ENCODE results near the gene PGS1.
"Not testable (repeated sequence)": the region's sequence is repeated elsewhere in the genome, so short reads cannot be mapped to it uniquely, and the experiment has no call there.

PGS1 gene, protein sequence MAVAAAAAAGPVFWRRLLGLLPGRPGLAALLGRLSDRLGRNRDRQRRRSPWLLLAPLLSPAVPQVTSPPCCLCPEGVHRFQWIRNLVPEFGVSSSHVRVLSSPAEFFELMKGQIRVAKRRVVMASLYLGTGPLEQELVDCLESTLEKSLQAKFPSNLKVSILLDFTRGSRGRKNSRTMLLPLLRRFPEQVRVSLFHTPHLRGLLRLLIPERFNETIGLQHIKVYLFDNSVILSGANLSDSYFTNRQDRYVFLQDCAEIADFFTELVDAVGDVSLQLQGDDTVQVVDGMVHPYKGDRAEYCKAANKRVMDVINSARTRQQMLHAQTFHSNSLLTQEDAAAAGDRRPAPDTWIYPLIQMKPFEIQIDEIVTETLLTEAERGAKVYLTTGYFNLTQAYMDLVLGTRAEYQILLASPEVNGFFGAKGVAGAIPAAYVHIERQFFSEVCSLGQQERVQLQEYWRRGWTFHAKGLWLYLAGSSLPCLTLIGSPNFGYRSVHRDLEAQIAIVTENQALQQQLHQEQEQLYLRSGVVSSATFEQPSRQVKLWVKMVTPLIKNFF

DNA sequence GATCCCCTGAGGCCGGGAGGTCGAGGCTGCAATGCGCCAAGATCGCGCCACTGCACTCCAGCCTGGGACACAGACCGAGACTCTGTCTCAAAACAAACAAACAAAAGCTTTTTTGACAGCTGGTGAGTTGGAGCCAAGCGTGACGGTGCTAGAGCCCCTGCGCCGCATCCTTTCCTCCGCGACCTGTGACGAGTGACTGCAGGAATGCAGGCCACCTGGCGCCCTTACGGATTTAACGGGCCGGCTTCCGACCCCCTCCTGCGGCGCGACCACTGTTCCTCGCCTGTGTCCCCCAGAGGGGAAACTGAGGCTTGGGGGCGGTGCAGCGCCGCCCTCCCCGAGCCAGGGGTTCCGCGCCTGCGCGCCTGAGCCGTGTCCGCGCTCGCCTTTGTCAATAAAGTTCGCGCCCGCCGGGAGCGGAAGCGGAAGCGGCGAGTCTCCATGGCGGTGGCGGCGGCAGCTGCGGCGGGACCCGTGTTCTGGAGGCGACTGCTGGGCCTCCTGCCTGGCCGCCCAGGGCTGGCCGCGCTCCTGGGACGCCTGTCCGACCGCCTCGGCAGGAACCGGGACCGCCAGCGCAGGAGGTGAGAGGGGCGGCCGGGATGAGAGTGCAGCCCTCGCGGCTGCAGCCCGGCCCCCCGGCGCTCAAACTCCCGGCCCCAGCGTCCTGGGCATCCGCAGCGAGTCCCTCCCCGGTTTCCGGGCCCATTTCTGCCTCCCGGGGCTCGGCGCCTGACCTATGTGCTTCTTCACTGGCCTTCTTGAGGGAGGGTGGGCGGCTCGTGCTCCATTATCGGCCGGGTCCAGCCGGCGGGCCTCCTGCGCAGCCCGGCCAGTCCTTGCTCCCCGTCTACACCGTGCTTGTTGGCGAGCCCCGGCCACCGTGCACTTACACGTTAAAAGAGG lies at the start of gene PGS1:
Gene PGS1 (plus strand): TSS at position 425 of the 906 bp plus-strand sequence. CDS start 17 bp downstream, at position 442.
- CTCF ChIA-PET: interaction anchor here (0.7 to 1.3 kb wide), 2 partner anchors 269 to 330 kb away, joined by 3 read pairs; no protein-coding TSS in a partner anchor
- POLR2A ChIA-PET (ENCODE audit: low non-redundant PET): interaction anchor here (0.6 kb wide), 1 partner anchor 169 kb away, joined by 11 read pairs; no protein-coding TSS in a partner anchor
- DNase-seq (ENCODE audit: low spot score): peak; percentile 68
- peak within 1 kb of the TSS; percentile 86 for H3K27ac ChIP-seq
- TF ChIP-seq, protein P1, sequence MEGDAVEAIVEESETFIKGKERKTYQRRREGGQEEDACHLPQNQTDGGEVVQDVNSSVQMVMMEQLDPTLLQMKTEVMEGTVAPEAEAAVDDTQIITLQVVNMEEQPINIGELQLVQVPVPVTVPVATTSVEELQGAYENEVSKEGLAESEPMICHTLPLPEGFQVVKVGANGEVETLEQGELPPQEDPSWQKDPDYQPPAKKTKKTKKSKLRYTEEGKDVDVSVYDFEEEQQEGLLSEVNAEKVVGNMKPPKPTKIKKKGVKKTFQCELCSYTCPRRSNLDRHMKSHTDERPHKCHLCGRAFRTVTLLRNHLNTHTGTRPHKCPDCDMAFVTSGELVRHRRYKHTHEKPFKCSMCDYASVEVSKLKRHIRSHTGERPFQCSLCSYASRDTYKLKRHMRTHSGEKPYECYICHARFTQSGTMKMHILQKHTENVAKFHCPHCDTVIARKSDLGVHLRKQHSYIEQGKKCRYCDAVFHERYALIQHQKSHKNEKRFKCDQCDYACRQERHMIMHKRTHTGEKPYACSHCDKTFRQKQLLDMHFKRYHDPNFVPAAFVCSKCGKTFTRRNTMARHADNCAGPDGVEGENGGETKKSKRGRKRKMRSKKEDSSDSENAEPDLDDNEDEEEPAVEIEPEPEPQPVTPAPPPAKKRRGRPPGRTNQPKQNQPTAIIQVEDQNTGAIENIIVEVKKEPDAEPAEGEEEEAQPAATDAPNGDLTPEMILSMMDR (conservative IDR thresholded peaks at IDR 0.05; ENCODE audit: low read depth): no peak

DNA sequence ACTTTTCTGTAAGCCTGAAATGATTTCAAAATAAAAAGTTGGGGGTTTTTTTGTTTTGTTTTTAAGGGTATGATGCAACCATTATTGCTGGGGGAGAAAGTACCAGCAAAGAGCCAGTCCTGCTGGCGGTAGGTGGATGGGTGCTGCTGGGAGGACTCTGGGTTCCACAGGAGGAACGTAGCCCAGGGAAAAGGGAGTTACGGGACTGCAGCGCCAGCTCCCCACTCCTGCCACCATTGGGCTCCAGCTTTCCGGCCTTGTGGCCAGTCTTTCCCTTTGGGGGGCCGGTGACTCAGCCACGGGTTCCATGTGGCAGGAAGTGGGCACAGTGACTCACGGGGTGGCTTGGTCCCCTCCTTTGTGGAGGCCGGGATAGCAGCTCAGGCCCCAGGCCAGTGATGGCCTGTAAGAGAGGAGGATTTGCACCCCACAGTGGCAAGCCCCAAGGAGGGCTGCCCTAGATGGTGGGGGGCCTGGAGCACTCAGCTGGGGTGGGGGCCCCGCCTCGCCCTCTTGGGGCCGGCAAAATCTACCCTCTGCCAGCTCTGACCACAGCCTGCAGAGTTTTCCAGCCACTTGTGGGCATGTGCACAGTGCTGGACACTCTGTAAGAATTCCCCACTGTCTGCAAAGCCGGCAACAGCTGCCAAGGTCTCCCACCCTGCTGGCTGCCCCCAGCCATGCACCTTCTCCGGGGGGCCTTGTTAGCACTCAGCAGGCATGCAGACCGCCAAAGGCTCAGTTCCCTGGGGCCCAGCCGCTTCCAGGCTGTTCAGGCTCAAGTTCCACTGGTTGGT lies 49.0 kb upstream of the PGS1 start:
- TF ChIP-seq, protein P1 (conservative IDR thresholded peaks at IDR 0.05; ENCODE audit: low read depth): no peak
- DNase-seq (ENCODE audit: low spot score): no peak
- ChIA-PET POLR2A (ENCODE audit: low non-redundant PET) (no interaction called here), CTCF (interaction anchor here (0.5 to 1.0 kb wide), 3 partner anchors 20 to 48 kb away, joined by 3 to 4 read pairs (median 3); no protein-coding TSS in a partner anchor)
- peak overlapping the region; percentile 84 for H3K27ac ChIP-seq

DNA sequence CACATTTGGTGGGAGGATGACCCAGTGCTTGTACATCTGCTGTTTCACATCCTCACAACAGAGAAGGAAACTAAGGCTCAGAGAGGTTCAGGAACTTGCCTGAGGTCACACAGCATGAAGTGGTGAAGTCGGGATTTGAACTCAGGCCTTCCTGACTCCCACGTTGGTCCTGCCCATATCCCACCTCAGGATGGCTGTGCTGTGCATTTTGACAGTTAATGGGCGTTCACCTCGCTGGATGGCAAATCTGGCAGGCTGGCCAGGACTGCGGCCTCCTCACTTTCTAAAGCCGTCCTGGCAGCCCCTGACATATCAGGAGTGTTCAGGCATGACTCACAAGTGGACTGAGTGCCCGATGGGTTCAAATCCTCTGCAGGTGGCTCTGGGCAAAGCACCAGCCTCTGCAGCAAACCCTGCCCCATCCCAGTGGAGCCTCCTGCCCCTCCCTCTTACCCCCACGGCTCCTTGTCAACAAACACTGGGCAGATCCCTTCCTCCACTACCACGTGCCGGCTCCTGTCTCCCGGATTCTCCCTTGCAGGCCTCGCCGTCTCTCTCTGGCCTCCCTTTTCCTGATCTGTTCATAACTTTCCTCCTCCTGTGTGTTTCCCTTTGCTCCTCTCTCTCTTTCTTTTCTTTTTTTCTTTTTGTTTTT lies 47.8 kb upstream of the PGS1 start:
- POLR2A ChIA-PET (ENCODE audit: low non-redundant PET): no interaction called here
- DNase-seq (ENCODE audit: low spot score): no peak
- H3K27ac ChIP-seq: peak overlapping the region; percentile 84
- CTCF ChIA-PET: no interaction called here
- TF ChIP-seq, protein P1 (conservative IDR thresholded peaks at IDR 0.05; ENCODE audit: low read depth): no peak

DNA sequence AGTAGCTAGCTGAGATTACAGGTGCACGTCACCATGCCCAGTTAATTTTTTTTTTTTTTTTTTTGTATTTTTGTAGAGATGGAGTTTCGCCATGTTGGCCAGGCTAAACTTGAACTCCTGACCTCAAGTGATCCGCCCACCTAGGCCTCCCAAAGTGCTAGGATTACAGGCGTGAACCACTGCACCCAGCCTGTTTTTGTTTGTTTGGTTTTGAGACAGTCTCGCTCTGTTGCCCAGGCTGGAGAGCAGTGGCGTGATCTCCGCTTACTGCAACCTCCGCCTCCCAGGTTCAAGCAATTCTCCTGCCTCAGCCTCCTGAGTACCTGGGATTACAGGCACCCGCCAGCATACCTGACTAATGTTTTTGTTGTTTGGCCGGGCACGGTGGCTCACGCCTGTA lies 47.1 kb upstream of the PGS1 start:
- DNase-seq (ENCODE audit: low spot score); CTCF ChIA-PET; POLR2A ChIA-PET (ENCODE audit: low non-redundant PET): not testable (repeated sequence)
- H3K27ac ChIP-seq: peak overlapping the region; percentile 84

DNA sequence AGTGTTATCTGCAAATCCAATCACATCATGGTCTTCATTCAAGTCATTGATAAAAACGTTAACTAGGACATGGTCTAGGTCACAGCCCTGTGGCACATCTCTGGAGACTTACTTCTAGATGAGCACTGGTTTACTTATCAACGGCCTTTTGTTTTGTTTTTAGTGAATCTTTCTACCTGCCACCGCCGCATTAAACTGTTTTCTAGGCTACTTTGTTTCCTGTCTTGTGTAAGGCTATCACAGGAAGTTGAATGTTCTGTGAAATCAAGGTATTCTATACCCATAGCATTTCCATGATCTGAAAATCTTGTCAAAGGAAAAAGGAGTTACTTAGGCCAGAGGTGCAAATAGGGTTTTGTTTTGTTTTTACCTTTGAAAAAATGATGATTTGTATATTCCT lies 45.5 kb upstream of the PGS1 start:
- POLR2A ChIA-PET (ENCODE audit: low non-redundant PET): no interaction called here
- TF ChIP-seq, protein P1 (conservative IDR thresholded peaks at IDR 0.05; ENCODE audit: low read depth): no peak
- DNase-seq (ENCODE audit: low spot score): no peak
- no peak overlapping the region for H3K27ac ChIP-seq
- CTCF ChIA-PET: no interaction called here

DNA sequence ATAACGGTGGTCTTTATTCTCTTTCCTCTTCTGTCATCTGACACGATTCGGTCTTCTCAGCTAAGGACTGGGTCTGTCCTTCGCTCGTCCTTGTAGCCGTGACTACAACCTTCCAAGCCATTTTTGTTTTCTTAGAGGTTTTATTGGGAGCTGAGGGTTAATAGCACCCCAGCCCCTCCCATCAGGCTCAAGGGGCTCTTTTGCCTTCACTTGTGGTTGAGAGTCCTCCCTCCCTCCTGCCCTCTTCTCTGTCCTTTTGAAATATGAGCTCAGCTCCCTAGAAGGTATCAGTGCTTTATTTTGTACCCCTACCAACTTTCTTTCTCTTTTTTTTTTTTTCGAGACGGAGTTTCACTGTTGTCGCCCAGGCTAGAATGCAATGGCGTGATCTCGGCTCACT lies 43.2 kb upstream of the PGS1 start:
- no peak for DNase-seq (ENCODE audit: low spot score)
- TF ChIP-seq, protein P1 (conservative IDR thresholded peaks at IDR 0.05; ENCODE audit: low read depth): no peak
- ChIA-PET CTCF (interaction anchor here (1.0 to 1.2 kb wide), 4 partner anchors 10 to 84 kb away, joined by 3 to 4 read pairs (median 4); no protein-coding TSS in a partner anchor), POLR2A (ENCODE audit: low non-redundant PET) (no interaction called here)
- H3K27ac ChIP-seq: no peak overlapping the region
